IMR-90 (cell line): ENCODE results near the gene ATG101. TPM values are rescaled to one million over a fixed set of nuclear protein-coding genes. Genes with fewer than 3 reads are reported as not detected.

ENCODE experiments used
- ATAC-seq: fragments of 200-7000 bp; cut with Tn5 transposase; 2 replicates; pipeline ENCODE4 v1.9.1; 2020; ENCODE audit warnings: low read depth, mild to moderate bottlenecking, moderate library complexity
- BruUV-seq: library from RNA; stranded (reverse); fragments of 400-500 nt; replicated peaks from 2 replicates; lab custom pipeline; 2021; lab: Mats Ljungman, UMichigan
- CTCF ChIA-PET: fragments of 300-600 bp; formaldehyde crosslinking; extraction: SDS; loops from one replicate; lab custom pipeline; 2021; ENCODE audit warnings: antibody characterized with exemption; lab: Yijun Ruan, JAX
- POLR2A ChIA-PET: fragments of 300-600 bp; sonication (Branson Sonifier 250); formaldehyde crosslinking; loops from one replicate; lab custom pipeline; 2022; ENCODE audit warnings: antibody characterized with exemption; ENCODE audit not compliant: unreplicated experiment; lab: Charles Lee
- DNase-seq: peaks from one replicate; pipeline ENCODE4 v3.0.0; 2013
- H2AFZ ChIP-seq: replicated peaks from 2 replicates; pipeline ENCODE3; 2013; ENCODE audit warnings: low read length, mild to moderate bottlenecking; ENCODE audit not compliant: poor library complexity
- H2AK5ac ChIP-seq: 2 replicates; pipeline ENCODE4 v1.6.1; 2013; ENCODE audit warnings: low read depth, low read length, inconsistent platforms
- H2AK9ac ChIP-seq: replicated peaks from 2 replicates; pipeline ENCODE3; 2013; ENCODE audit warnings: mild to moderate bottlenecking, low read depth, low read length, moderate library complexity; ENCODE audit not compliant: poor library complexity
- H2BK120ac ChIP-seq: 2 replicates; pipeline ENCODE4 v1.6.1; 2013; ENCODE audit warnings: low read depth, low read length, inconsistent platforms
- H2BK15ac ChIP-seq: 3 replicates; pipeline ENCODE4 v1.6.1; 2013; ENCODE audit warnings: low read depth, low read length, inconsistent platforms
- H2BK20ac ChIP-seq: 2 replicates; pipeline ENCODE4 v1.6.1; 2013; ENCODE audit warnings: low read depth, mild to moderate bottlenecking, inconsistent platforms, low read length, moderate library complexity
- H2BK5ac ChIP-seq: 2 replicates; pipeline ENCODE4 v1.6.1; 2013; ENCODE audit warnings: mild to moderate bottlenecking, low read depth, low read length, inconsistent platforms; ENCODE audit not compliant: poor library complexity, severe bottlenecking
- H3K14ac ChIP-seq: replicated peaks from 2 replicates; pipeline ENCODE4 v1.6.1; 2013; ENCODE audit warnings: low read depth, low read length, inconsistent platforms
- H3K18ac ChIP-seq: 2 replicates; pipeline ENCODE4 v1.6.1; 2013; ENCODE audit warnings: low read depth, low read length, control low read depth
- H3K23ac ChIP-seq: 2 replicates; pipeline ENCODE4 v1.6.1; 2013; ENCODE audit warnings: low read depth, low read length, inconsistent platforms
- H3K27ac ChIP-seq: 2 replicates; pipeline ENCODE4 v1.5.1; 2013; ENCODE audit warnings: mild to moderate bottlenecking, control low read depth, low read length; ENCODE audit not compliant: insufficient read depth
- H3K27me3 ChIP-seq: 2 replicates; pipeline ENCODE4 v1.6.1; 2013; ENCODE audit warnings: low read length; ENCODE audit not compliant: control insufficient read depth, insufficient read depth
- H3K36me3 ChIP-seq: 2 replicates; pipeline ENCODE4 v1.6.1; 2013; ENCODE audit warnings: low read length, mixed read lengths; ENCODE audit not compliant: control insufficient read depth, insufficient read depth
- H3K4ac ChIP-seq: 2 replicates; pipeline ENCODE4 v1.6.1; 2013; ENCODE audit warnings: low read depth, low read length, inconsistent platforms
- H3K4me1 ChIP-seq: 2 replicates; pipeline ENCODE4 v1.6.1; 2013; ENCODE audit warnings: low read length, mixed read lengths; ENCODE audit not compliant: control insufficient read depth, insufficient read depth
- H3K4me2 ChIP-seq: 2 replicates; pipeline ENCODE4 v1.6.1; 2013; ENCODE audit warnings: low read depth, mild to moderate bottlenecking, control low read depth, low read length, moderate library complexity
- H3K4me3 ChIP-seq: 2 replicates; pipeline ENCODE4 v1.5.1; 2013; ENCODE audit warnings: low read depth, mild to moderate bottlenecking, control low read depth, low read length, moderate library complexity; ENCODE audit not compliant: insufficient read depth
- H3K56ac ChIP-seq: 2 replicates; pipeline ENCODE4 v1.6.1; 2013; ENCODE audit warnings: low read length, inconsistent platforms; ENCODE audit not compliant: insufficient read depth; ENCODE audit errors: extremely low read depth
- H3K79me1 ChIP-seq, 2 experiments: 2 replicates each; pipeline ENCODE4 v1.6.1; 2013; ENCODE audit warnings: low read length in 2 of 2, inconsistent platforms in 1 of 2, low read depth in 1 of 2
- H3K9ac ChIP-seq: 2 replicates; pipeline ENCODE4 v1.6.1; 2013; ENCODE audit warnings: low read depth, low read length, control low read depth
- H3K9me1 ChIP-seq: 2 replicates; pipeline ENCODE4 v1.6.1; 2013; ENCODE audit warnings: low read length, inconsistent platforms; ENCODE audit not compliant: insufficient read depth
- H3K9me3 ChIP-seq: 2 replicates; pipeline ENCODE4 v1.6.1; 2013; ENCODE audit warnings: low read length; ENCODE audit not compliant: control insufficient read depth, insufficient read depth
- H4K20me1 ChIP-seq: 2 replicates; pipeline ENCODE4 v1.6.1; 2013; ENCODE audit warnings: low read length, inconsistent platforms; ENCODE audit not compliant: insufficient read depth
- H4K5ac ChIP-seq: 2 replicates; pipeline ENCODE4 v1.6.1; 2013; ENCODE audit warnings: mild to moderate bottlenecking, low read depth, low read length, control low read depth
- H4K8ac ChIP-seq, 2 experiments: 2 replicates each; pipeline ENCODE4 v1.6.1; 2013; ENCODE audit warnings: low read depth in 2 of 2, low read length in 2 of 2, control low read depth in 1 of 2, inconsistent platforms in 1 of 2
- H4K91ac ChIP-seq: 2 replicates; pipeline ENCODE4 v1.6.1; 2013; ENCODE audit warnings: low read depth, low read length, inconsistent platforms; ENCODE audit not compliant: insufficient read depth
- CEBPB ChIP-seq: IDR thresholded peaks from 2 replicates; pipeline ENCODE4 v1.6.1; 2012; ENCODE audit warnings: low read depth, low read length, improper control_type of control experiment
- MAZ ChIP-seq: IDR thresholded peaks from 2 replicates; pipeline ENCODE4 v1.6.1; 2012; ENCODE audit warnings: low read depth, mild to moderate bottlenecking, low read length, improper control_type of control experiment, moderate library complexity, borderline replicate concordance
- POLR2A ChIP-seq: IDR thresholded peaks from 2 replicates; pipeline ENCODE4 v1.6.1; 2012; ENCODE audit warnings: mild to moderate bottlenecking, low read depth, low read length
- WGBS, 2 experiments: methylation state at CpG; one replicate each; pipeline versions ENCODE4 v1.1.5 to v1.1.7; 2013; ENCODE audit warnings: missing lambda C conversion rate in 2 of 2; ENCODE audit not compliant: insufficient read length in 1 of 2; ENCODE audit errors: extremely low coverage in 2 of 2; 5-methylcytosine and 5-hydroxymethylcytosine counted together
- dilution Hi-C: fragments of 300-500 bp; cut with HindIII; formaldehyde crosslinking; loops from one replicate; pipeline ENCODE4 v1.14.3; 2018; ENCODE audit warnings: low sequenced_read_pairs; ENCODE audit not compliant: unreplicated experiment
- in situ Hi-C: fragments of 300-500 bp; cut with MboI; formaldehyde crosslinking; loops from 3 replicates; pipeline ENCODE4 v1.14.3; 2019; ENCODE audit warnings: low sequenced_read_pairs, inconsistent platforms, mixed read lengths
- intact Hi-C: fragments of 100-400 bp; cut with micrococcal nuclease; formaldehyde crosslinking; loops from 2 replicates; pipeline ENCODE4 v1.10.0; 2022
- polyA plus RNA-seq, 3 experiments: library from polyadenylated mRNA; depleted of rRNA; stranded (reverse); fragments of >200 nt; gene quantifications; 2 replicates each; pipeline ENCODE4 v1.2.3, GENCODE V29; 2012; ENCODE audit warnings: low replicate concordance in 1 of 3
- total RNA-seq: library from RNA; depleted of rRNA; stranded (reverse); fragments of >200 nt; gene quantifications from 2 replicates; pipeline ENCODE4 v1.2.3, GENCODE V29; 2012

Gene ATG101
- total and polyA plus RNA-seq, 2 of the 4 experiments (the other 2 are of a cell fraction), result 93.9 to 167 TPM

DNA sequence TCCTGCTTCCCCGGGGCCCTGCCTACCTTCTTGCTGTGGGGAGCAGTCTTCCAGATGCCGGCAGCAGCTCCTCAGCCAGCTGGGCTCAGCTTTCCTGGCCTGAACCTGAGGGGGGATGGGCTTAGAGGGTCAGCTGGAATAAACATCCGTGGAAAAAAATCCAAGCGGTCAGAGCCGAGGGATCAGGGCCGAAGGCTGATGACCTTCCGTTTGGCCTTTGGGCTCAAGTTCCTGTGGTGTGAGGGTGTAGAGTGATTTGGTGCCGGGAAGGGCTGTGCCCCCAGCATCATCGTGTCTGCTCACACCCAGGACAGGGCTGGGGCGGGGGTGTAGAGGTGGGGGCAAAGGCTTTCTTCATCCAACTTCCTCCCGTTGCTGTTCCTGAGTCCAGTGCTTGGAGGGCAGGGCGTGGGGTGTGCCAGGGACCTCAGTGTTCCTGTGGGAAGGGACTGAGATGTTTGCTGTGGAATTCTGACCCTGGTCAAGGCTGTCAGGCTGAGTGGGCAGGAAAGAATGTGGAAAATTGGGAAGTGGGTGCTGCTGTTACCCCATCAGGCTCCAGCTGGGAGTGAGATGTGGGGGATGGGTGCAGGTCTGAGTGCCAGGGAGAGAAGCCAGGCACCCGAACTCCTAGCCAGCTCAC, 12.4 kb downstream of the ATG101 start:
- no TSS peak for BruUV-seq
- WGBS, 2 experiments, result 2% methylated on average over 7 of the region's 13 CpGs; no CpG with 5 or more reads in 1 of the 2 experiments

More for the DNA sequence above, 12.4 kb downstream of the ATG101 start:
- peak; percentile 61 for DNase-seq
- Histone ChIP-seq H3K4me1 (peaks cover 30% of the 10 kb centered on the region), H3K4me3 (no peak overlapping the region), H2AK5ac (peak overlapping the region; percentile 83), H3K36me3 (peaks cover 16% of the 10 kb centered on the region), H3K9me1 (no peaks in the 10 kb centered on the region), H2BK5ac (peak overlapping the region; percentile 64), H3K4ac (peak overlapping the region; percentile 87), H2BK20ac (peak overlapping the region; percentile 53), H2AFZ (peak overlapping the region; percentile 87), H3K79me1 (peaks cover 11 to 39% of the 10 kb centered on the region in 2 experiments), H3K27ac (peak overlapping the region; percentile 66), H2AK9ac (peak overlapping the region; percentile 80), H3K9me3 (no peaks in the 10 kb centered on the region), H3K27me3 (no peaks in the 10 kb centered on the region), H3K56ac (no peak overlapping the region), H4K91ac (peak overlapping the region; percentile 81), H2BK120ac (peak overlapping the region; percentile 83), H4K20me1 (peaks cover 35% of the 10 kb centered on the region), H4K5ac (peak overlapping the region; percentile 13; the same call in 1 of the 2 replicates), H4K8ac (peak overlapping the region; percentile 22 to 78; a peak in 3 of 4 replicates), H3K23ac (peak overlapping the region; percentile 60; the same call in 1 of the 2 replicates), H3K9ac (peak overlapping the region; percentile 26), H3K14ac (peak overlapping the region; percentile 77), H3K18ac (peak overlapping the region; percentile 40; the same call in 1 of the 2 replicates), H2BK15ac (peak overlapping the region; percentile 37; the same call in 2 of the 3 replicates), H3K4me2 (peak overlapping the region; percentile 47)
- ATAC-seq, result peak; percentile 54
- peak; percentile 41 for TF ChIP-seq MAZ
- no peak for TF ChIP-seq POLR2A
- 0 out of 2 replicates have a peak, but pooled peaks have one; percentile 18 for TF ChIP-seq CEBPB
- POLR2A ChIA-PET, result interaction anchor here (0.6 to 2.0 kb wide), 3 partner anchors 14 to 196 kb away, joined by 3 to 6 read pairs (median 4); no protein-coding TSS in a partner anchor
- CTCF ChIA-PET, result interaction anchor here (0.9 to 4.2 kb wide), 5 partner anchors 13 to 56 kb away, joined by 3 to 55 read pairs (median 4); partner anchors contain the start of gene NR4A1
- dilution Hi-C loops, result no loop called here
- in situ Hi-C loops, result loop anchor here (5.0 kb wide), 1 partner anchor 55 kb away; no protein-coding TSS in a partner anchor
- intact Hi-C loops, result loop anchor here (2.0 kb wide), 1 partner anchor 49 kb away; no protein-coding TSS in a partner anchor
